ENCODE data around the gene DDHD1.

Gene DDHD1

GRCh38 chr14:52998376-52999015 is 154.6 kb downstream of the DDHD1 start:
- Histone ChIP-seq H3K27ac (ENCODE audit: low read depth, low read length) (no peak overlapping the region), H2AFZ (ENCODE audit: low read length, unreplicated experiment) (no peak overlapping the region), H3K4me3 (ENCODE audit: low read depth, low read length) (no peak overlapping the region; the same call in 1 of the 2 replicates), H3K27me3 (ENCODE audit: insufficient read depth, low read length) (no peaks in the 10 kb centered on the region), H3K36me3 (ENCODE audit: insufficient read depth, low read length) (no peaks in the 10 kb centered on the region), H3K79me2 (ENCODE audit: control insufficient read depth, insufficient read depth, low read length, unreplicated experiment) (no peaks in the 10 kb centered on the region), H3K4me1 (ENCODE audit: control insufficient read depth, insufficient read depth, low read length, unreplicated experiment) (peaks cover 6% of the 10 kb centered on the region)

- Histone ChIP-seq H2AFZ (ENCODE audit: low read length, unreplicated experiment) (no peak overlapping the region), H3K79me2 (ENCODE audit: control insufficient read depth, insufficient read depth, low read length, unreplicated experiment) (no peaks in the 10 kb centered on the region), H3K4me1 (ENCODE audit: control insufficient read depth, insufficient read depth, low read length, unreplicated experiment) (peaks cover 6% of the 10 kb centered on the region), H3K36me3 (ENCODE audit: insufficient read depth, low read length) (no peaks in the 10 kb centered on the region), H3K27ac (ENCODE audit: low read depth, low read length) (no peak overlapping the region), H3K27me3 (ENCODE audit: insufficient read depth, low read length) (no peaks in the 10 kb centered on the region), H3K4me3 (ENCODE audit: low read depth, low read length) (no peak overlapping the region)
Measured at GRCh38 chr14:52996493-52996892, 156.6 kb downstream of the DDHD1 start.

DNA sequence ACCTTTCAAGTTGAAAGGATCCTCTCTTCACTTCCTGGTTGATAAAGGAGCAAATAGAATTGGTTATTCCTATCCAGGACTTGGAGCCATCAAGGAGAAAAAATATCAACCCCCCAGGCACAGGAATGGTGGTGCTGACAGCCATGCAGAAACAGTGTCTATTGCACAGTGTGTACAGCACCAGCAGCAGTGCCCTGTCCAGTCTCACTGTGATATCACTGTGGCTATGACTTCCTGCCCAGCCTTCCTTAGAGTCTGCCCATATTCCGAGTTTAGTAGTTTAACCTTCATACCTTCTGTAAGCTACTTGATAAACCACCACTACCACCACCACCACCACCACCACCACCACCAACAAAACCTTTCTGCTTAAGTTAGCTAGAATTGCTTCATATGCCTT is 157.1 kb downstream of the DDHD1 start:
- Histone ChIP-seq H3K4me3 (ENCODE audit: low read depth, low read length) (no peak overlapping the region), H2AFZ (ENCODE audit: low read length, unreplicated experiment) (no peak overlapping the region), H3K4me1 (ENCODE audit: control insufficient read depth, insufficient read depth, low read length, unreplicated experiment) (peaks cover 6% of the 10 kb centered on the region), H3K27me3 (ENCODE audit: insufficient read depth, low read length) (no peaks in the 10 kb centered on the region), H3K27ac (ENCODE audit: low read depth, low read length) (no peak overlapping the region), H3K36me3 (ENCODE audit: insufficient read depth, low read length) (no peaks in the 10 kb centered on the region), H3K79me2 (ENCODE audit: control insufficient read depth, insufficient read depth, low read length, unreplicated experiment) (no peaks in the 10 kb centered on the region)

- Histone ChIP-seq H3K27me3 (ENCODE audit: insufficient read depth, low read length) (no peaks in the 10 kb centered on the region), H3K27ac (ENCODE audit: low read depth, low read length) (no peak overlapping the region), H3K4me1 (ENCODE audit: control insufficient read depth, insufficient read depth, low read length, unreplicated experiment) (no peaks in the 10 kb centered on the region), H3K79me2 (ENCODE audit: control insufficient read depth, insufficient read depth, low read length, unreplicated experiment) (no peaks in the 10 kb centered on the region), H3K36me3 (ENCODE audit: insufficient read depth, low read length) (no peaks in the 10 kb centered on the region), H2AFZ (ENCODE audit: low read length, unreplicated experiment) (no peak overlapping the region), H3K4me3 (ENCODE audit: low read depth, low read length) (no peak overlapping the region)
Measured at GRCh38 chr14:52992236-52992870, 160.8 kb downstream of the DDHD1 start.

DNA sequence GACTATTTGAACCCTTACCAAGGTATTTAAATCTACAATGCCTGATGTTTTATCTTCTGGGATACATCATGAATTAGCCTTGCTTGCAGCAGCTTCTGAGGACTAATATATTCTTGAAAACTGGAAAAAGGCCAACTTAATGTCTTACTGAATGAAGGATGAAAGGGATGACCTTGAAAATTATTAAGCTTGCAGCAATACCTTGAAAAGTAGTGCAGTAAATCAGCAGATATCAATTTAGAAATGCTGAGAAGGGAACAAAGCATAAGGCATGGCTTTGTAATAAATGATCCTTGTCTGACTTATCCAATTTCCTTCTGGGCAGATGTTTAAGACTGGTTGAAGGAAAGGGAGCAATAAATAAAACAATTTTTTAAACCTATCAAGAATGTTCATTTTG is 165.0 kb downstream of the DDHD1 start:
- no peak overlapping the region for H3K4me3 ChIP-seq (ENCODE audit: low read depth, low read length)
- H3K27me3 ChIP-seq (ENCODE audit: insufficient read depth, low read length): no peaks in the 10 kb centered on the region
- H3K36me3 ChIP-seq (ENCODE audit: insufficient read depth, low read length): no peaks in the 10 kb centered on the region
- H3K27ac ChIP-seq (ENCODE audit: low read depth, low read length): no peak overlapping the region
- H3K79me2 ChIP-seq (ENCODE audit: control insufficient read depth, insufficient read depth, low read length, unreplicated experiment): no peaks in the 10 kb centered on the region
- H3K4me1 ChIP-seq (ENCODE audit: control insufficient read depth, insufficient read depth, low read length, unreplicated experiment): no peaks in the 10 kb centered on the region
- no peak overlapping the region for H2AFZ ChIP-seq (ENCODE audit: low read length, unreplicated experiment)

DNA sequence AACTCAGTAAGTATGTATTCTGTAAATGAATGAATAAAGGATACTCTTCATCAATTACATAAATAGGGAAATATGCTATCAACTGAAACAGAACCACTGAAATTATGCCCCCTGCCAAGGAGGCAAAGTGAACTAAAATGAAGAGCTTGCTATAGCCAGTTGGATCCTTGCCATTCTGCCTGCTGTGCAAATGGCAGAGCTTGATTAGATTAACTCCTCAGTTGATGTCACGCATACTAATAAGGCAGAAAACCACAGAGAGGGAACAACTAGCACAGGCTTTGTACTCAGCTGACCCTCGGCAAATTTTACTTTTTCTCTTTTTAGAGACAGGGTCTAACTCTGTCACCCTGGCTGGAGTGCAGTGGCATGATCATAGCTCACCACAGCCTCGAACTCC is 165.6 kb downstream of the DDHD1 start:
- no peaks in the 10 kb centered on the region for H3K79me2 ChIP-seq (ENCODE audit: control insufficient read depth, insufficient read depth, low read length, unreplicated experiment)
- H3K27me3 ChIP-seq (ENCODE audit: insufficient read depth, low read length): no peaks in the 10 kb centered on the region
- H3K4me1 ChIP-seq (ENCODE audit: control insufficient read depth, insufficient read depth, low read length, unreplicated experiment): no peaks in the 10 kb centered on the region
- no peaks in the 10 kb centered on the region for H3K36me3 ChIP-seq (ENCODE audit: insufficient read depth, low read length)
- H2AFZ ChIP-seq (ENCODE audit: low read length, unreplicated experiment): no peak overlapping the region
- no peak overlapping the region for H3K27ac ChIP-seq (ENCODE audit: low read depth, low read length)
- H3K4me3 ChIP-seq (ENCODE audit: low read depth, low read length): no peak overlapping the region

GRCh38 chr14:52987042-52987441 is 166.1 kb downstream of the DDHD1 start:
- Histone ChIP-seq H3K36me3 (ENCODE audit: insufficient read depth, low read length) (no peaks in the 10 kb centered on the region), H3K27me3 (ENCODE audit: insufficient read depth, low read length) (no peaks in the 10 kb centered on the region), H3K4me1 (ENCODE audit: control insufficient read depth, insufficient read depth, low read length, unreplicated experiment) (no peaks in the 10 kb centered on the region), H2AFZ (ENCODE audit: low read length, unreplicated experiment) (no peak overlapping the region), H3K27ac (ENCODE audit: low read depth, low read length) (no peak overlapping the region), H3K79me2 (ENCODE audit: control insufficient read depth, insufficient read depth, low read length, unreplicated experiment) (no peaks in the 10 kb centered on the region), H3K4me3 (ENCODE audit: low read depth, low read length) (no peak overlapping the region)
